MM.1S (cell line): ENCODE measurements around the gene CNN3.

Source experiments
- DNase-seq: peaks from one replicate; pipeline ENCODE4 v3.0.0-alpha.2; 2015
- H2AFZ ChIP-seq: fragments of 300-600 bp; sonication (generic); 2 replicates; pipeline ENCODE4 v1.6.0; 2016; ENCODE audit warnings: antibody characterized with exemption, low read length
- H3F3A ChIP-seq: fragments of 300-600 bp; sonication (generic); 2 replicates; pipeline ENCODE4 v1.6.1; 2016; ENCODE audit warnings: mild to moderate bottlenecking, antibody characterized with exemption, low read length, moderate library complexity, mixed read lengths; ENCODE audit not compliant: insufficient read depth
- H3K27ac ChIP-seq: fragments of 300-600 bp; sonication (generic); 2 replicates; pipeline ENCODE4 v1.5.1; 2016; ENCODE audit warnings: mild to moderate bottlenecking, low read length
- H3K27me3 ChIP-seq: fragments of 300-600 bp; sonication (generic); replicated peaks from 2 replicates; pipeline ENCODE4 v1.6.0; 2016; ENCODE audit warnings: low read length; ENCODE audit not compliant: insufficient read depth
- H3K36me3 ChIP-seq: fragments of 300-600 bp; sonication (generic); replicated peaks from 2 replicates; pipeline ENCODE4 v1.6.1; 2016; ENCODE audit warnings: mild to moderate bottlenecking, low read length, mixed read lengths; ENCODE audit not compliant: insufficient read depth
- H3K4me1 ChIP-seq: fragments of 300-600 bp; sonication (generic); 2 replicates; pipeline ENCODE4 v1.6.1; 2016; ENCODE audit warnings: low read length, mixed read lengths
- H3K4me2 ChIP-seq: fragments of 300-600 bp; sonication (generic); 2 replicates; pipeline ENCODE4 v1.6.0; 2016; ENCODE audit warnings: low read depth, low read length
- H3K4me3 ChIP-seq: fragments of 300-600 bp; sonication (generic); 2 replicates; pipeline ENCODE4 v1.5.1; 2016; ENCODE audit warnings: low read length, mixed read lengths
- H3K79me2 ChIP-seq: fragments of 300-600 bp; sonication (generic); 2 replicates; pipeline ENCODE4 v1.6.1; 2016; ENCODE audit warnings: mixed run types, low read length, mixed read lengths
- H3K9ac ChIP-seq: fragments of 300-600 bp; sonication (generic); 2 replicates; pipeline ENCODE4 v1.6.1; 2016; ENCODE audit warnings: low read length, mixed read lengths
- H3K9me2 ChIP-seq: fragments of 300-600 bp; sonication (generic); replicated peaks from 2 replicates; pipeline ENCODE4 v1.6.1; 2016; ENCODE audit warnings: mild to moderate bottlenecking, low read length, mixed read lengths; ENCODE audit not compliant: insufficient read depth
- H3K9me3 ChIP-seq: fragments of 300-600 bp; sonication (generic); replicated peaks from 2 replicates; pipeline ENCODE4 v1.6.1; 2016; ENCODE audit warnings: mild to moderate bottlenecking, low read length, mixed read lengths; ENCODE audit not compliant: insufficient read depth
- H4K20me1 ChIP-seq: fragments of 300-600 bp; sonication (generic); 2 replicates; pipeline ENCODE4 v1.6.1; 2016; ENCODE audit warnings: mild to moderate bottlenecking, low read length, moderate library complexity, mixed read lengths; ENCODE audit not compliant: insufficient read depth
- CTCF ChIP-seq: fragments of 300-600 bp; sonication (generic); IDR thresholded peaks from 2 replicates; pipeline ENCODE4 v1.5.1; 2016; ENCODE audit warnings: antibody characterized with exemption, low read length, mixed read lengths
- EZH2 ChIP-seq: fragments of 300-600 bp; sonication (generic); optimal IDR thresholded peaks from 2 replicates; pipeline ENCODE3; 2017; ENCODE audit warnings: low read depth, mild to moderate bottlenecking, antibody characterized with exemption, low read length, mixed read lengths
- EZH2phosphoT487 ChIP-seq: fragments of 300-600 bp; sonication (generic); IDR thresholded peaks from 2 replicates; pipeline ENCODE4 v1.6.1; 2018; ENCODE audit warnings: antibody characterized with exemption, low read length

CNN3 gene

GRCh38 chr1:94920061-94920460, 6.8 kb downstream of the CNN3 start:
- no peaks in the 10 kb centered on the region for H3K4me1 ChIP-seq
- H4K20me1 ChIP-seq = no peaks in the 10 kb centered on the region
- H3K79me2 ChIP-seq = no peaks in the 10 kb centered on the region

GRCh38 chr1:94919241-94920030, 7.5 kb downstream of the CNN3 start:
- Histone ChIP-seq H3K9me2 (no peaks in the 10 kb centered on the region), H2AFZ (no peak overlapping the region), H3K4me1 (no peaks in the 10 kb centered on the region), H3K27ac (no peak overlapping the region), H3F3A (no peaks in the 10 kb centered on the region), H3K79me2 (no peaks in the 10 kb centered on the region), H3K9ac (no peak overlapping the region), H3K4me2 (no peak overlapping the region), H3K9me3 (no peaks in the 10 kb centered on the region), H3K4me3 (no peak overlapping the region), H4K20me1 (no peaks in the 10 kb centered on the region), H3K36me3 (no peaks in the 10 kb centered on the region), H3K27me3 (no peaks in the 10 kb centered on the region)
- TF ChIP-seq CTCF = no peak
- TF ChIP-seq EZH2 = no peak
- no peak for TF ChIP-seq EZH2phosphoT487
- no peak for DNase-seq

More at GRCh38 chr1:94920061-94920460, 6.8 kb downstream of the CNN3 start:
- Histone ChIP-seq H3K4me3 (no peak overlapping the region), H3K9ac (no peak overlapping the region), H3K9me2 (no peaks in the 10 kb centered on the region), H3K27ac (no peak overlapping the region), H3K27me3 (no peaks in the 10 kb centered on the region), H3F3A (no peaks in the 10 kb centered on the region), H3K9me3 (no peaks in the 10 kb centered on the region), H2AFZ (no peak overlapping the region), H3K4me2 (no peak overlapping the region), H3K36me3 (no peaks in the 10 kb centered on the region)
- no peak for TF ChIP-seq EZH2phosphoT487
- no peak for TF ChIP-seq EZH2
- no peak for DNase-seq

DNA sequence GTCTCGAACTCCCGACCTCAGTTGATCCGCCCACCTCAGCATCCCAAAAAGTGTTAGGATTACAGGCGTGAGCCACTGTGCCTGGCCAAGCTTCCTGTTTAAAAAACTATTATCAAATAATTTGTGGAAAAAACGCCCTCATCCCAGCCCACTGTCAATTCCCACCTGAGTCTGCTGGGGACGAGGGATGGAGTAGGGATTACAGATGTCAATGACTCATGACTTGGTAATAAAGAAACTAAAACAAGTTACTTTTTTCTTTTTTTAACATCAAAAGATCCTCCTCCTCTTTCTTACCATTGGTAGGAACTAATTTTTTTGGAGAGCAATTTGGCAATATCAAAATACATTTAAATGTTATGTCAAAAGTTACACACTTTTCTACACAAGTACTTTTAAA, 9.7 kb downstream of the CNN3 start:
- TF ChIP-seq CTCF (no peak), EZH2 (no peak), EZH2phosphoT487 (no peak)
- Histone ChIP-seq H3K27ac (no peak overlapping the region), H3K4me2 (no peak overlapping the region), H3K9me2 (no peaks in the 10 kb centered on the region), H3K27me3 (no peaks in the 10 kb centered on the region), H3K9ac (no peak overlapping the region), H3K9me3 (no peaks in the 10 kb centered on the region), H3K4me1 (no peaks in the 10 kb centered on the region), H3K4me3 (no peak overlapping the region), H4K20me1 (no peaks in the 10 kb centered on the region), H3K79me2 (no peaks in the 10 kb centered on the region), H2AFZ (no peak overlapping the region), H3F3A (no peaks in the 10 kb centered on the region), H3K36me3 (no peaks in the 10 kb centered on the region)
- DNase-seq = no peak
